Ovary (tissue), 9 donors: ENCODE results near the gene ELOB. TPM values are rescaled to one million over a fixed set of nuclear protein-coding genes. Genes with fewer than 3 reads are reported as not detected.

Experiments used
- DNase-seq, 5 donors: peaks; one replicate each; pipeline ENCODE4 v3.0.0-alpha.2; 2019 to 2020
- H3K27ac ChIP-seq, 2 donors: fragments of 200-600 bp; one replicate each; pipeline versions ENCODE4 v1.5.1 to v1.8.0; 2019 to 2022
- H3K27me3 ChIP-seq: fragments of 200-600 bp; one replicate; pipeline ENCODE4 v1.8.0; 2022
- H3K36me3 ChIP-seq: fragments of 200-600 bp; sonication (generic); one replicate; pipeline ENCODE4 v1.5.1; 2019
- H3K4me1 ChIP-seq: one replicate; pipeline ENCODE4 v1.8.1; 2013; ENCODE audit warnings: mild to moderate bottlenecking, moderate library complexity; ENCODE audit not compliant: insufficient read depth
- H3K4me3 ChIP-seq: fragments of 200-600 bp; sonication (generic); one replicate; pipeline ENCODE4 v1.5.1; 2017
- H3K9me3 ChIP-seq, 2 donors: fragments of 200-600 bp in 1 of 2; sonication (generic) in 1 of 2; one replicate each; pipeline versions ENCODE4 v1.5.1 to v1.8.1; 2013 to 2019; ENCODE audit warnings: mild to moderate bottlenecking in 1 of 2, moderate library complexity in 1 of 2
- CTCF ChIP-seq, 3 donors: fragments of 450-650 bp in 2 of 3; fragments of 200-600 bp in 1 of 3; IDR thresholded peaks; one replicate each; pipeline versions ENCODE4 v1.5.1 to v1.8.0; 2016 to 2022; ENCODE audit warnings: antibody characterized with exemption in 3 of 3, mild to moderate bottlenecking in 1 of 3
- EP300 ChIP-seq: sonication (generic); formaldehyde crosslinking; IDR thresholded peaks from one replicate; pipeline ENCODE4 v1.6.1; 2017; ENCODE audit warnings: antibody characterized with exemption
- POLR2A ChIP-seq: fragments of 450-650 bp; IDR thresholded peaks from one replicate; pipeline ENCODE4 v1.6.1; 2017; ENCODE audit warnings: antibody characterized with exemption, mild to moderate bottlenecking, moderate library complexity
- WGBS, 3 donors: extraction: QIAGEN DNeasy Blood & Tissue Kit in 1 of 3; methylation state at CpG; one replicate each; pipeline versions ENCODE4 v1.1.5 to v1.1.7; 2013 to 2017; 5-methylcytosine and 5-hydroxymethylcytosine counted together
- intact Hi-C, 4 donors: fragments of 100-400 bp; cut with DNase I; formaldehyde crosslinking; loops; one replicate each; pipeline versions ENCODE4 v1.11.0 to v1.15.1; 2022 to 2023
- polyA plus RNA-seq, 2 donors: library from polyadenylated mRNA; stranded (reverse); fragments of 200-250 nt in 1 of 2; fragments of 350-450 nt in 1 of 2; fragmentation: Illumina TruSeq in 1 of 2; extraction: RNeasy Lipid Tissue Mini Kit (QIAGEN cat#74804) in 1 of 2; gene quantifications; one replicate each; pipeline ENCODE4 v1.2.3, GENCODE V29; 2013 to 2014
- total RNA-seq, 7 donors: library from RNA; depleted of rRNA in 2 of 7; stranded (reverse); fragments of >200 nt in 2 of 7; fragmentation: NEBNext Ultra II Directional in 3 of 7; extraction: Animal tissue kit (Norgen Biotek cat#: 25700) in 3 of 7; gene quantifications; one replicate each; pipeline versions ENCODE4 v1.1.0 to v1.2.4, GENCODE V29; 2016 to 2023
- donor health status: DM: no; HTN: no; CAD: no; lungs with moderate emphysema.
- donor health status: DM: no; HTN: no; CAD: no.
- donor health status: Bipolar disorder and iron deficiency.
- donor health status: DM: yes; HTN: yes; CAD: no.
- donor health status: DM: no; HTN: no; CAD: no.
- donor health status: DM: yes; HTN: yes; CAD: no.

Gene ELOB
- total and polyA plus RNA-seq, 9 donors, result 8.9 to 498 (median 172) TPM

DNA sequence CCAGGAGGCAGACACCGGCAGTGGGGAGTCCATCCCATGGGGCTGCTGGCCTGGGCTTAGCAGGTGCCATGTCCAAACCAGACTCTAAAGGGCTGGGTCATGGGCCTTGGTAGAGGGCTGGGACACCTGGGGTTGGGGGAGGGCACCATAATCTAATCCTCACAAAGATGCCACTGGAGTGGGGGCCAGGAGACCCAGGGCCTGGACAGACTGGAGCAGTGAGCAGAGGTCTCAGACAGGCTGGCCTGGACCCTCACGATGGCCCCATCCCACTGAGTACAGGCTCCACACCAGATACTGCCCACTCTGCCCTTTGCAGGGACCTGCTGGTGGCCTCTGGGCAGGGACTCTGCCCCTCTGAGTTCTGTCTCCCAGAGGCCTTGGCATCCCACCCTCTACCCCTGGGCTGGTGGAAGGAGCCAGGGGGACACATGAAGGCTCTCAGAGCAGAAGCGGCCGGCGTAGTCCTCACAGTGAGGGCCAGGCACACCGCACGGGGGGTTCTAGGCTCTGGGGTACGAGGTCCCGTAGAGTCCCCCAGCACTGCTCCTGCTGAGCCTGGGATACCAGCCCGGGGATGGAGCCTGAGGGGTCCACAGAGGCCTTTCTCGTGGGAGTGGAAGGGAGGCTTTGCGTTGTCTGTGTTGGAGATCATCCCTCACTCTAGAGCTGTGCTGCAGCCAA lies 34.6 kb downstream of the ELOB start:
- H3K27me3 ChIP-seq, result no peaks in the 10 kb centered on the region
- H3K9me3 ChIP-seq, result no peaks in the 10 kb centered on the region
- no peak for TF ChIP-seq CTCF (IDR thresholded peaks at IDR 0.05)
- TF ChIP-seq EP300, result no peak
- no peak for TF ChIP-seq POLR2A
- no peaks in the 10 kb centered on the region for H3K4me1 ChIP-seq
- no peak overlapping the region for H3K4me3 ChIP-seq
- intact Hi-C loops, result no loop called here
- no peak overlapping the region for H3K27ac ChIP-seq
- H3K36me3 ChIP-seq, result no peaks in the 10 kb centered on the region
- 82 to 85% (median 82%) methylated on average over 12 of the region's 12 CpGs for WGBS, 3 donors
- no peak for DNase-seq

GRCh38 chr16:2741168-2741567 lies 35.9 kb downstream of the ELOB start:
- Histone ChIP-seq H3K9me3 (no peaks in the 10 kb centered on the region), H3K36me3 (no peaks in the 10 kb centered on the region), H3K27me3 (no peaks in the 10 kb centered on the region), H3K27ac (no peak overlapping the region), H3K4me3 (no peak overlapping the region), H3K4me1 (no peaks in the 10 kb centered on the region)
- intact Hi-C loops, result no loop called here
- TF ChIP-seq CTCF (IDR thresholded peaks at IDR 0.05) (no peak), EP300 (no peak), POLR2A (no peak)
- WGBS, 3 donors, result 82 to 92% (median 91%) methylated on average over 4 of the region's 4 CpGs
- DNase-seq, result no peak

GRCh38 chr16:2740476-2740875 lies 36.6 kb downstream of the ELOB start:
- Histone ChIP-seq H3K27ac (no peak overlapping the region), H3K9me3 (no peaks in the 10 kb centered on the region), H3K36me3 (no peaks in the 10 kb centered on the region), H3K4me1 (no peaks in the 10 kb centered on the region), H3K27me3 (no peaks in the 10 kb centered on the region), H3K4me3 (no peak overlapping the region)
- WGBS, 3 donors, result 79 to 89% (median 83%) methylated on average over 6 of the region's 6 CpGs
- DNase-seq, result no peak
- intact Hi-C loops, result no loop called here
- TF ChIP-seq CTCF (IDR thresholded peaks at IDR 0.05) (no peak), EP300 (no peak), POLR2A (no peak)

DNA sequence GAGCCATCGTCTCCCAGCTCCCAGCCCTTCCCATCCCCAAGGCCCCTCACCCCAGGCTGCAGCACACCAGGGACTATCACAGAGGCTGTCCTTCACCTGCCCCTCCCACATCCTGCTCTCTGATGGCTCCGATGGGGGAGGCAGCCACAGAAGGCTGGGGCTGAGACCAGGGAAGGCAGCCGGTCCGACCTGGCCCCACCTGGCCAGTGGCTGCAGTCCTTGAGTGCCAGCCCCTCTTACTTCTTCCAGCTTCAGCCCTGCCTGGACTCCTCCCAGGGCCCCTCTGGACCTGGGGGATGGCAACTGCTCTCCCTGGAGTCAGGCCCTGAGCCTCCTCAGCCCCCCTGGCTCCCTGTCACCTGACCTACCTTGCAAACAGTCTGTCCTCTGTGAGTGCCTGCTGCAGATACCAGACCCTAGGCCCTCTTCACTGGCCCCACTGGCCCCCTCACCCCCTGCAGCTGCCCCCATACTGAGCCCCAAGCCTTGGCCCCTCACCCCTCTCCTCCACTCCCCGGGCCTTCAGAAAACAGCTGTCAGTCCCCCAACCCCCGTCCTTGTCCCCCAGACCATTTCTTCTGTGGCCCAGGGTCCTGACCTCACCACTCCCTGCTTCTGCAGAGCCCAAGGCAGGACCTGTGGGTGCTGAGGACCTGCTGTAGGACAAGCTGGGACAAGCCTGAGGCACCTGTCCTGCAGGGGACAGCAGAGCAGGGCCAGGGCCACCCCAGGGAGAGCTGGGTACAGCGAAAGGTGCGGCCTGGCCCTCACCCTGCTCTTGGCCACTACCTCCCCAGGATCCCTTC lies 37.3 kb downstream of the ELOB start:
- no peaks in the 10 kb centered on the region for H3K27me3 ChIP-seq
- H3K4me3 ChIP-seq, result no peak overlapping the region
- H3K4me1 ChIP-seq, result no peaks in the 10 kb centered on the region
- intact Hi-C loops, result no loop called here
- 33 to 40% (median 35%) methylated on average over 8 of the region's 8 CpGs for WGBS, 3 donors
- H3K9me3 ChIP-seq, result no peaks in the 10 kb centered on the region
- no peaks in the 10 kb centered on the region for H3K36me3 ChIP-seq
- no peak for TF ChIP-seq EP300
- no peak for TF ChIP-seq CTCF (IDR thresholded peaks at IDR 0.05)
- TF ChIP-seq POLR2A, result no peak
- no peak overlapping the region for H3K27ac ChIP-seq
- no peak for DNase-seq
